GM23338 (cell line): ENCODE measurements around the gene SLC12A3. TPM values are rescaled to one million over a fixed set of nuclear protein-coding genes. Genes with fewer than 3 reads are reported as not detected.

ENCODE experiments used
- ATAC-seq: fragments of 200-7000 bp; cut with Tn5 transposase; 3 replicates; pipeline ENCODE4 v1.9.1; 2020
- DNase-seq: peaks from one replicate; pipeline ENCODE4 v3.0.0-alpha.2; 2015; ENCODE audit warnings: low spot score
- H2AFZ ChIP-seq: fragments of 200-600 bp; sonication (generic); 2 replicates; pipeline ENCODE4 v1.8.0; 2016; ENCODE audit warnings: antibody characterized with exemption, mild to moderate bottlenecking, moderate library complexity
- H3F3A ChIP-seq: fragments of 200-600 bp; sonication (generic); replicated peaks from 2 replicates; pipeline ENCODE4 v1.8.0; 2017; ENCODE audit warnings: antibody characterized with exemption, mixed run types, low read depth
- H3K27ac ChIP-seq: fragments of 200-600 bp; sonication (generic); 2 replicates; pipeline ENCODE4 v1.6.1; 2016; ENCODE audit warnings: low read depth
- H3K27me3 ChIP-seq: fragments of 200-600 bp; sonication (generic); 2 replicates; pipeline ENCODE4 v1.8.0; 2016; ENCODE audit warnings: mild to moderate bottlenecking, mixed run types, moderate library complexity; ENCODE audit not compliant: insufficient read depth
- H3K36me3 ChIP-seq: fragments of 200-600 bp; sonication (generic); 2 replicates; pipeline ENCODE4 v1.8.0; 2016; ENCODE audit warnings: mild to moderate bottlenecking; ENCODE audit not compliant: insufficient read depth
- H3K4me1 ChIP-seq: fragments of 200-600 bp; sonication (generic); 2 replicates; pipeline ENCODE4 v1.8.0; 2016; ENCODE audit warnings: mild to moderate bottlenecking, moderate library complexity; ENCODE audit not compliant: insufficient read depth
- H3K4me2 ChIP-seq: fragments of 200-600 bp; sonication (generic); 2 replicates; pipeline ENCODE4 v1.7.1; 2017; ENCODE audit warnings: mixed run types
- H3K4me3 ChIP-seq: fragments of 200-600 bp; sonication (generic); 2 replicates; pipeline ENCODE4 v1.6.1; 2016; ENCODE audit warnings: mixed run types
- H3K79me2 ChIP-seq: fragments of 200-600 bp; sonication (generic); replicated peaks from 2 replicates; pipeline ENCODE4 v1.8.0; 2017; ENCODE audit warnings: mild to moderate bottlenecking; ENCODE audit not compliant: insufficient read depth
- H3K9me2 ChIP-seq: fragments of 200-600 bp; sonication (generic); 2 replicates; pipeline ENCODE4 v1.8.0; 2017; ENCODE audit not compliant: insufficient read depth
- H4K20me1 ChIP-seq: fragments of 200-600 bp; sonication (generic); replicated peaks from 2 replicates; pipeline ENCODE4 v1.8.0; 2017; ENCODE audit warnings: mild to moderate bottlenecking; ENCODE audit not compliant: insufficient read depth
- H3K27ac Mint-ChIP-seq: 2 replicates; pipeline ENCODE4 v1.8.0; 2020; ENCODE audit warnings: inconsistent platforms, mild to moderate bottlenecking, moderate library complexity, mixed read lengths
- H3K27me3 Mint-ChIP-seq: 3 replicates; pipeline ENCODE4 v1.8.0; 2022; ENCODE audit warnings: low read depth, mild to moderate bottlenecking, moderate library complexity, mixed read lengths, inconsistent platforms; ENCODE audit not compliant: insufficient read depth, poor library complexity
- H3K36me3 Mint-ChIP-seq: 3 replicates; pipeline ENCODE4 v1.8.0; 2021; ENCODE audit warnings: low read depth, mild to moderate bottlenecking, inconsistent platforms, moderate library complexity, mixed read lengths
- H3K4me1 Mint-ChIP-seq: 3 replicates; pipeline ENCODE4 v1.8.0; 2020; ENCODE audit warnings: mild to moderate bottlenecking, inconsistent platforms, mixed read lengths
- H3K4me3 Mint-ChIP-seq: 3 replicates; pipeline ENCODE4 v1.8.0; 2021; ENCODE audit warnings: moderate library complexity, mild to moderate bottlenecking, inconsistent platforms, mixed read lengths
- H3K9me3 Mint-ChIP-seq: 3 replicates; pipeline ENCODE4 v1.8.0; 2020; ENCODE audit warnings: moderate library complexity, mild to moderate bottlenecking, inconsistent platforms, mixed read lengths
- CREB1 ChIP-seq: fragments of 250-450 bp; sonication (Bioruptor Pico); IDR thresholded peaks from 2 replicates; pipeline ENCODE4 v1.5.0; 2020; ENCODE audit warnings: low read depth, mild to moderate bottlenecking, moderate library complexity
- CTCF ChIP-seq, 2 experiments: fragments of 200-600 bp in 1 of 2; sonication (generic) in 1 of 2; conservative IDR thresholded peaks; 2 replicates each; pipeline versions ENCODE4 v1.5.1 to v1.6.1; 2016 to 2017; ENCODE audit warnings: antibody characterized with exemption in 2 of 2, low read depth in 2 of 2, mild to moderate bottlenecking in 2 of 2, moderate library complexity in 1 of 2
- EZH2 ChIP-seq: fragments of 200-600 bp; sonication (generic); IDR thresholded peaks from one replicate; pipeline ENCODE4 v1.8.0; 2017; ENCODE audit warnings: antibody characterized with exemption, mild to moderate bottlenecking, low read depth; ENCODE audit not compliant: unreplicated experiment
- EZH2phosphoT487 ChIP-seq: fragments of 200-600 bp; sonication (generic); IDR thresholded peaks from one replicate; pipeline ENCODE4 v1.8.1; 2018; ENCODE audit warnings: antibody characterized with exemption; ENCODE audit not compliant: unreplicated experiment
- JUNB ChIP-seq: IDR thresholded peaks from one replicate; pipeline ENCODE4 v1.6.1; 2016; ENCODE audit warnings: antibody characterized with exemption; ENCODE audit not compliant: unreplicated experiment
- NANOG ChIP-seq: IDR thresholded peaks from 2 replicates; pipeline ENCODE4 v1.6.1; 2016; ENCODE audit warnings: antibody characterized with exemption, borderline replicate concordance
- POLR2AphosphoS5 ChIP-seq: IDR thresholded peaks from 2 replicates; pipeline ENCODE4 v1.6.1; 2016; ENCODE audit warnings: antibody characterized with exemption, low read depth
- REST ChIP-seq: IDR thresholded peaks from one replicate; pipeline ENCODE4 v1.6.1; 2018; ENCODE audit warnings: antibody characterized with exemption; ENCODE audit not compliant: unreplicated experiment
- STAT1 ChIP-seq: IDR thresholded peaks from one replicate; pipeline ENCODE4 v1.6.1; 2016; ENCODE audit warnings: antibody characterized with exemption; ENCODE audit not compliant: unreplicated experiment
- ZNF114 ChIP-seq: fragments of 250-450 bp; sonication (Bioruptor Pico); IDR thresholded peaks from 2 replicates; pipeline ENCODE4 v1.5.0; 2020; ENCODE audit warnings: mild to moderate bottlenecking, moderate library complexity
- ZNF331 ChIP-seq: fragments of 250-450 bp; sonication (Bioruptor Pico); IDR thresholded peaks from 2 replicates; pipeline ENCODE4 v1.5.0; 2020; ENCODE audit warnings: low read depth, mild to moderate bottlenecking, moderate library complexity
- ZNF462 ChIP-seq: fragments of 250-450 bp; sonication (Bioruptor Pico); IDR thresholded peaks from 2 replicates; pipeline ENCODE4 v1.5.0; 2020; ENCODE audit warnings: mild to moderate bottlenecking, moderate library complexity
- polyA plus RNA-seq: library from polyadenylated mRNA; unstranded; fragments of >200 nt; fragmentation: Nextera tagmentation; extraction: Ambion mirVana; gene quantifications from 2 replicates; pipeline ENCODE4 v1.2.1, GENCODE V29; 2016
- total RNA-seq: library from RNA; depleted of rRNA; stranded (reverse); fragments of >200 nt; shearing (Covaris generic); gene quantifications from 2 replicates; pipeline ENCODE4 v1.2.3, GENCODE V29; 2014
- TF ChIP-seq, protein P1 (sequence below): IDR thresholded peaks from 2 replicates; pipeline ENCODE4 v1.6.1; 2016; ENCODE audit warnings: antibody characterized with exemption

SLC12A3 gene
- total and polyA plus RNA-seq, 2 experiments from 2014 or later: not detected

DNA sequence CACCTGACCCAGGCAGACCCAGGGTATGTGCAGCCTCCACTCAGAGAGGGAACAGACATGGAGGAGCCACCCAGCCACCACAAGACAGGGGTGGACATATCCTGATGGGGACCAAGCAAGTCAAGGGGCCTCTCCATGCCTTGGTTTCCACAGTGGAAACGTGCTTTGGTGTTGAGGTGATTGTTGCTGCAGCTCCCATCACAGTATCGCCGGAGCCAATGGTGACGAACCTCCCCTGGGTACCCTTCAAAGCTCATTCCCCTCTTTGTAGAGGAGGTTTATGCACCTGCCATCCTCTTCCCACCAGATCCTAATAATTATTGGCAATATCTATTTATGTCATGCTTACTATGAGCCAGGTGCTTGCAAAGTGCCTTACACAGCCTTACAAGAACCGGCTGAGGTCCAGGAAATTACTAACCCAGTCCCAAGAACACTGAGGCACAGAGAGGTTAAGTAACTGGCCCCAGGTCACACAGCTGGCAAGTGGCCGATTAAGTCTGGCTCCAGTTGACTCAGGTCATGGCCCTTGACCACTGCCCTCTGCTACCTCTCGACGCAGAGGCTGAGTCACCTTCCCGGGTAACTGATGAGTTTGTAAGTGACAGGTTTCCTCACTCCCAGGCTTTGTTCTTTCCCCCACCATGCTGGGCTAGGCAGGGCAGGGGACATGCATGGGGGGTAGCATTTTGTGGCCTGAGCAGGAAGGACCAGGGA lies 20.6 kb downstream of the SLC12A3 start:
- TF ChIP-seq EZH2 (no peak), REST (no peak), STAT1 (no peak), EZH2phosphoT487 (no peak), CTCF (conservative IDR thresholded peaks at IDR 0.05; ENCODE audit: low read depth in 2 of 2) (no peak), CREB1 (no peak), JUNB (no peak), ZNF114 (no peak), NANOG (no peak), ZNF462 (CRISPR knock-in tag) (no peak), POLR2AphosphoS5 (no peak), ZNF331 (no peak)
- TF ChIP-seq, protein P1, sequence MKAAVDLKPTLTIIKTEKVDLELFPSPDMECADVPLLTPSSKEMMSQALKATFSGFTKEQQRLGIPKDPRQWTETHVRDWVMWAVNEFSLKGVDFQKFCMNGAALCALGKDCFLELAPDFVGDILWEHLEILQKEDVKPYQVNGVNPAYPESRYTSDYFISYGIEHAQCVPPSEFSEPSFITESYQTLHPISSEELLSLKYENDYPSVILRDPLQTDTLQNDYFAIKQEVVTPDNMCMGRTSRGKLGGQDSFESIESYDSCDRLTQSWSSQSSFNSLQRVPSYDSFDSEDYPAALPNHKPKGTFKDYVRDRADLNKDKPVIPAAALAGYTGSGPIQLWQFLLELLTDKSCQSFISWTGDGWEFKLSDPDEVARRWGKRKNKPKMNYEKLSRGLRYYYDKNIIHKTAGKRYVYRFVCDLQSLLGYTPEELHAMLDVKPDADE: no peak
- Mint-ChIP-seq H3K4me1 (no peaks in the 10 kb centered on the region), H3K4me3 (no peak overlapping the region), H3K9me3 (peaks cover 37% of the 10 kb centered on the region), H3K36me3 (peaks cover 16% of the 10 kb centered on the region), H3K27ac (no peak overlapping the region), H3K27me3 (peaks cover 5% of the 10 kb centered on the region)
- H3F3A ChIP-seq: no peaks in the 10 kb centered on the region
- no peak overlapping the region for H2AFZ ChIP-seq
- no peaks in the 10 kb centered on the region for H3K4me1 ChIP-seq
- H3K27me3 ChIP-seq: no peaks in the 10 kb centered on the region
- no peaks in the 10 kb centered on the region for H3K36me3 ChIP-seq
- no peak overlapping the region for H3K27ac ChIP-seq
- H3K9me2 ChIP-seq: no peaks in the 10 kb centered on the region
- H4K20me1 ChIP-seq: no peaks in the 10 kb centered on the region
- ATAC-seq (no peak), DNase-seq (no peak)
- no peaks in the 10 kb centered on the region for H3K79me2 ChIP-seq
- H3K4me3 ChIP-seq: no peak overlapping the region
- H3K4me2 ChIP-seq: no peak overlapping the region
